IPS DF 4.7 (cell line): ENCODE measurements around the gene OR2H2.

Experiments
- DNase-seq: peaks from one replicate; pipeline ENCODE4 v3.0.0-alpha.2; 2013; ENCODE audit warnings: low spot score; ENCODE audit errors: extremely low read depth

OR2H2 gene

DNA sequence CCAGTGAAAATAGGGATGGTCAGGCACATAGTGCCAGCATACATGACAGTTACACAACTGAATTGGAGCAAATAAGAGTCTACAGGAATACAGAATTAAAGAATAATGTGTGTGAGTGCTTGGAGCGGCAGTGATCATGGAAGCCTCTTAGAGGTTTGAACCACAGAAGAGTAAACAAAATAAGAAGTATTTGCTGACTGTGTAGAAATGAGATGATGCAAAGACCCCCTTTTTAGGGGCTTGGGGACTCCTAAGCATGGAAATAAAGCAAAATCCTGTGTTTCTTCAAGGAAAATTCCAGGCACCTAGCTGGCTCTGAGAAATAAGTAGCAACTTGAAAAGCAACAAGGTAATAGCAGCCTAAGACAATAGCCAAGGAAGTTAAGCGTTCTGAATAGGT lies 6.8 kb downstream of the OR2H2 start:
- no peak for DNase-seq

DNA sequence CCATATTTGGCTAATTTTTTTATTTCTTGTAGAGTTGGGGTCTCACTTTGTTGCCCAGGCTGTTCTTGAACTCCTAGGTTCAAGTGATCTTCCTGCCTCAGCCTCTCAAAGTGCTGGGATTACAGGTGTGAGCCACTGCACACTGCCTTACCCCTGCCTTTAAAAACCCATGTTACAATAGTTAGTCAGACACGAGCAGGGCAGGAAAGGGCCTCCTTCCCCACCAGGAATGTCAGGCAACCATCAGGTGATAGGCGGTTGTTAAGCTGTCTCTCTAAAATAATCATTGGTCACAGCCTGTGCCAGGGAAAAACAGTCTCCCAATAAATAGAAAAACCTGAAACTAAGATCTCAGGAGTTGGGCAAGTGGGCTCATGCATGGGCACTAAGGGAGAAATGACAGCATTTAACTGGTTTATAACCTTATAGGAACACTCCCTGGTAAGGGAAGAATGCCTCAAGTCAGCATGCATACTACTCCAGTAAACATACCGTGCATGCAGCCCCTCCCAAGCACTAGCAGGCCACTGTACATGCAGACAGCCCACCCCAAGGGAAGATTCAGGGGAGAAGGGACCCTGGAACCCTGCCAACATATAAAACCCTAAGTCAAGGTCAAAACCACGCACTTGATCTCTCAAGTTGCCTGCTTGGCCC lies 8.4 kb downstream of the OR2H2 start:
- DNase-seq: no peak

DNA sequence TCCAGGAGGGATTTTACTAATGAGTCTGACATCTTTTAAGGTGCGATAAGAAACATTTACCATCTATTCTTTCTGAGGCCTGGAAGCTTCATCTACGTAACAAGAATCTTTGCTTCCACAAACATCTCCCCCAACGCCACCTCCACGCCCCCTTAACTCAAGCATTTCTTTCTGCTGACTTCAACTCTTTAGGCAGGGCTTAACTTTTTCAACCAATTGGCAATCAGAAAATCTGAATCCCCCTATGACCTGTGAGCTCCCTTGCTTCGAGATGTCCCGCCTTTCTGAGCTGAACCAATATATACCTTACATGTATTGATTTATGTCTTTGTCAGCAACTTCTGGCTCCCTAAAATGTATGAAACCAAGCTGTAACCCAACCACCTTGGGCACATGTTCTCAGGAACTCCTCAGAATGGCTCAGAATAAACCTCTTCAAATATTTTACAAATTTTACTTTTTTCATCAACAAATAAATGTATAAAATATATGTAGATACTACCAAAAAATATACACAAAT lies 11.5 kb downstream of the OR2H2 start:
- no peak for DNase-seq

DNA sequence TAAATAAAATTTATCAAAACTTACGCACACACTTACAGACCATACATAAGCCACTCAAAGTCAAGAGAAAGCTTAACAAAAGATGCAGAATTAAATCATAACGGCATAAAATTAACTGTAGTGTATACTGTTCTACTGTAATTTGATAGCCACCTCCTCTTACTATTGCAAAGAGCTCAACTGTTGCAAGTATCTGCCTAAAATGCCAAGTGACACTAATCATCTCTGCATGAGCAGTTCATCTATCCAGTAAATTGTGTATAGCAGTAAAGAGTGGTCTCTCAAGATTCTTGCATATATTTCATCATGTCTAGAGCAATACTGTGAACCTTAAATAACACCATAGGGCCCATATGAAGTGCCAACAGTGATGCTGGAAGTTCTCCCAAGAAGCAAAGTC lies 12.3 kb downstream of the OR2H2 start:
- no peak for DNase-seq

DNA sequence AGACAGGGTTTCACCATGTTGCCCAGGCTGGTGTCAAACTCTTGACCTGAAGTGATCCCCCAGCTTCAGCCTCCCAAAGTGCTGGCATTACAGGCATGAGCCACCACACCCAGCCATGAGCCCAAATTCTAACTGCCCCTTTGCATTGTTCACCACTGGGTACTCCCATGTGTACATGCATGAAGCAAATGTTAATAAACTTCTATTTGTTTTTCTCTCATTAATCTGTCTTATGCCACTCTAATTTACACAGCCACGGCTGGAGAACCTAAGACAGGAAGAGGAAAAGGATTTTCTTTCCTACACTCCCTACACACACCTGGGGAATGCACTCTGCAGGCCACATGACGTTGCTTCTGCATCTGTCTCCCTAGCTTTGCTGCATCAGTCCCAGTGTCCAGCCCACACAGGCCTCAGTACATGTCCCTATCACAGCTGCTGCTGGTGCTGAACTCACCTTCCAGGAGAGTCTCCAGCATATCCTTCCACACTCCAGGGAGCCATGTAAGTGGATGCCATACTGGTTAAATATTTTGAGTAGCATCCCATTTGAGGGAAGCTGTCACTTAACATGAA lies 13.3 kb downstream of the OR2H2 start:
- no peak for DNase-seq

DNA sequence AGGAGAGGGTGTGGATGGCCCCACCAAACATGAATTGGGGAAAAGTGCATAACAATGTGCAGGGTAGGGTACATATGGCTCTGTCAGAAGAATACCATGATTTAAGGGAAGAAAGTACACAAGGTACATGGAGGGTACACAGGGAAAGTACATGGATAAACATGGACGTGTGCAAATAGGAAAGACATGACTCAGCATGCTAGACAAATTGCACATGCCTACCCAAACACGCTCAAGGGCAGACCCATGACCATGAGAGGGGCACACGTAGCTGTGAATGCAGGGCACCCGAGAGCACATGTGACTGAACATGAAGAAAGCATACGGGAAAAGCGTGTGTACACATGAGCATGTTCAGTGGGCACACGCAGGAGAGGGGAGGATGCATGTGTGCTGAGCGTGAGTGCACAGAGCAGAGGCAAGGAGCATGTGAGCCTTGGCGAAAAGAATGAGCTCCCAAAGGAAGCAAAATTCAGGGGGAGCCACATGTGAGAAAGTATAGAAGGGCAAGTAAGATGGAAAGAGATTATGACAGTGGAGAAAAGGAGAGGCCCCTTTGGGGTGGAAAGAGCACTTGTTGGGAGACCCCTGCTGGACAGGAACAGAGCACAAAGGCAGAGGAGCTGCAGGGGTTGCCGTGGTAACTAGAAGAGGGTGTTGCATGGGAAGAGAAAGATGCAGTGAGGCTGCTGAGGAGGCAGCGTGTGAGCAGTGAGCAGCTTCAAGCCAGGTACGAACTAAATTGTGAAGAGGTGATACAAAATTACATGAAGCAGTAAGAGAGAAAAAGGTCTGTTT lies 17.8 kb downstream of the OR2H2 start:
- no peak for DNase-seq

DNA sequence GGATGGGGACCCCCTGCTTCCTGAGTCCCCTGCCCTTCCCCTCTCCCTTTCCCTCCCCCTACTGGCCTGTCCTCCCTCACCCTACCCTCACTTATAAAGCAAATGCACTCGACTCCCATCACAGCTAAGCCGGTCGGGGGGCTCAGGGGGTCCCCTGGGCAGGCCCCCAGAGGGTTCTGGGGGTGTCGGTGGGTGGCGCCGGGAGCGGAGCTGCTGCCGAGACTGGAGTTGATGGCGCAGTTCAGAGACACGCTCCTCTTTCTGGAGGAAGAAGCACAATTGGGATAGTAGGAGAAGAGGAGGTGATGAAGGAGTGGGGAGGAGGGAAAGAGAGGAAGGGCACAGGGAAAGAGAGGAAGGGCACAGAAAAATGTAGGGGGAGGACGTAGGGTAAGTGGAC lies 18.5 kb downstream of the OR2H2 start:
- no peak for DNase-seq

DNA sequence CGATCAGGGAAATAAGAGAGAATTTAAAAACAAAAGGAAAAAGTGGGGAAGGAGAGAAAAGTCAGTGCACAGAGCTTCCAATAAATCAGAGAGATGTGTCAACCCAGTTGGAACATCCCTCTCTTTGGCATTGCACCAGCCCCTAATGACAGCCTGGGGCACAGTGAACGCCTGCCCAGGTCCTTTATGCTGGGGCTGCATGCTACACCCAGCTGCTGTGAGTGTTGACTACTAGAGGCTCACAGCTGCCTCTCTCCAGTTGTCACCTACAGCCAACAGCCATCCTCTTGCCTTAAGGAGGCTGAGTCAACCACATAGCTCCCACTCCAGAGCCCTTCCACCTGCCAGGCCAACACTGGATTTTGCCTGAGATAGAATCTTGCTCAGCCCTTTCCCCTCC lies 19.0 kb downstream of the OR2H2 start:
- DNase-seq: no peak

DNA sequence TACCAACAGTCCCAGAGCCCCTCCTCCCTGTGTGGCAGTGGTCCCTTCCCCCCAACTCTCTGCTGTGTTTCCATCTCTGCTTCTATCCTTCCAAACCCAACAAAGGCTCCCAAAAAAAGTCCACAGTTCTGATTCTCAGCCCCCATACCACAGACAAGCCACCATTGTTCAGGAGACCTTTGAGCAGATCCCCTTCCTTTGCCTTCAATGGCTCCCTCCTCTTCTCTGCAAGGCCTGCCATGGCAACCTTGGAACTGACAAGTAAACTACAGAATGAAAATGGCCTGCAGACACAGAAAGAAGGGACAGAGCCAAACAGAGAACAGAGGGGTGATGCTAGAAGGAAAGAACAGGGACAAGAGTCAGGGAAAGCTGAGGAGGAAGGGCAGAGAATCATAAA lies 23.2 kb downstream of the OR2H2 start:
- no peak for DNase-seq

DNA sequence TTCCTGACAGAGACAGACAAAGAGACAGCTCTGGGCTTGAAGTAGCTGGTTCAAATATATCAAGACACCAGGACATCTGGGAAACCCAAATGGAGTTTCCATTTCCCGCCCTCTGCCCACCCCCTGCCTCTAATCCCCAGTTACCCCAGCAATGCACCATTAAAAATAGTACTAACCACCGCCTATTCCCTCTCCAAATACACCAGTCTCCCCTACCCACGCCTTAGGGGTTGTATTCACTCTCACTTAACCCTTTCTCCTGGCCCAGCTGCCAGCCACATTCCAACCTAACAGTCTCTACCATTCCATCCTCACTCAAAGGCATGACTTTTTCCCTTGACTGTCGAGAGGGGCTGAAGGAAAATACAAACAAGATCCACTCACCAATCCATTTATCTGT lies 25.6 kb downstream of the OR2H2 start:
- DNase-seq: no peak

DNA sequence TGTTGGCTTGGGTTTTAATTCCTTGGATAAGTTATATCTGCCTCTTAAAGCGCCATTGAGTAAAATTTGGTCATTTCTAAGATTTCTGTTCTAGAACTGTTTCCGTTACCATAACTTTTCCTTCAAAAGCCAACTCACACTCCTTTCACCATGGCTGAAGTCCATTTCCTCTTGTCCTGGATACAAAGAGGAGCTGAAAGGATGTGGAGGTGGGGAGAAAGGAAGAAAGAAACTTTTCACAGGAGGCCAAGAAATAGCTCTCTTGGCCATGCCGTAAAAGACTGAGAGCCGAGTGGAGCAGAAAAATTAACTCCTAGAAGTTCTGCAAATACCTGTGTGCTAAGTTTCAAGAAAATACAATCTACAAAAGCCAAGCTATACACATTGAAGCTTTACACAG lies 26.5 kb downstream of the OR2H2 start:
- no peak for DNase-seq

DNA sequence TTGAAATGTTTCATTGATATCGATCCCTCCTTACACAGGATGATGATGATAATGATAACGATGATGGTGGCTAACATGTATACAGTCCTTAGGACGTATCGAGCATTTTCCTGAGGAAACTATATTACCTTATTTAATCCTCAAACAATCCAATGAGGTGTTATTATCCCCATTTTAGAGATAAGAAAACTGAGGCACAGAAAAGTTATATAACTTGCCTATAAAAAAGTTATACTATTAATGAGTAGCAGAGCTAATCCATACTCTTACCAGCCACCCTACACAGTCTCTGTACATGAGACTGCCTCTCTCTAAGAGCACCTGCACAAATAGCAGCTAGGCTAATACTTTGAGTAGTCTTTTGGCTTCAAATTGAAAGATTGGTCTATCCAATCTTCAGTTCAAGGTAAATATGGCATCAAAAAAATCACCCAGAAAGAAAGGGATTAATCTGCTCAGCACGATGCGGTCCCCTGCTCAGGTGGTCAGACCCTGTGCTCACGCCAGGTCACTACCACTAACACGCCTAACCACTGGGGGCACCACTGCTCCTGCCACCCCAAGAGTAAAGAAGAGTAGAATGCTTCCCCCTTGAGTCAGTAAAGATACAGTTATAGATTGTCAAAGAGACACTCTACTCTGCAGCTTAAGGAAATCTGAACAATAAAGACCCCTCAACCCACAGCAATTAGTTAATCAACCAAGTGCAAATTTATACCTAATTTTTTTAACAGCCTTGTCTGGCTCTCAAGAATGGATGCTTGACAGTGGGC lies 33.0 kb downstream of the OR2H2 start:
- no peak for DNase-seq

DNA sequence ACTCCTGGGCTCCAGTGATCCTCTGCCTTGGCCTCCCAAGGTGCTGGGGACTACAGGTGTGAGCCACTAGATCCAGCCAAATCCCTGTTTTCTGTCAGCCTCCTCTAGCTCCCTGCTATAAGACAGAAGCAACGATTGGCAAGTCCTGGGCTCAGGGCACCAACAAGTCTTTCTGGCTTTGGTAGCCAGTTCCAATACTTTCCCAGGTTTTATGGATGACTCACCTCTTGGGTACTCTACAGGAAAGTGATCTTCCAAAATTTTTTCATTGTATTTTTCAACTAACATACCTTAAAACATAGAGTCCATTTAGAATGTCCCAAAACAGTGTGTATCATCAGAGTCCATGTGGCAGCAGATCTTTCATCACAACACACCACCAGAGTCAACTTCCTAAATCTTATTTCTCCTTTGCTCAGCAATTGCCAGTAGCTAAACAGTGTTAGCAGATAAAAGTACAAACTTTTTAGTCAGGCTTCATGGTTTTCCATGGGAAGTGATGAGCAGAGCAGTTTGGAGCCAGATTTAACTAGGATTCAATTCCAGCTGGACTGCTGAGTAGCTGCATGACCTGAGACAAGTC lies 34.7 kb downstream of the OR2H2 start:
- no peak for DNase-seq

DNA sequence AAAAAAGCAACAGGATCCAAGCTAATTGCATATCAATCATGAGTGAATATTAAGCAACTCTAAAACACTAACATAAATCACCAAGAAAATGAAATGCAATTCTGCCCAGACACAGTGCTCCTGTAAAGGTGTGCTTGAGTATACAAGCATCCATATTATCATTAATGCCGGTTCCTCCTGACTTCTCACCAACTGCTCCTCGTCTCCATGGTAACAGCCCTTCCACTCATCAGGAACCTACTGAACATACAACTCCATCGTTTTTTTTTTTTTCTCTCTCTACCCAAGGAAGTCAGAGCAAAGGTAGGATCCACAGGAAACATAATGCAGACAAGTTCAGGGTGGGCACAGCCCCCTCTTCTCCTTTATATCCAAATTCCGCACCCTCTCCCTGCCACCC lies 35.7 kb downstream of the OR2H2 start:
- DNase-seq: no peak

DNA sequence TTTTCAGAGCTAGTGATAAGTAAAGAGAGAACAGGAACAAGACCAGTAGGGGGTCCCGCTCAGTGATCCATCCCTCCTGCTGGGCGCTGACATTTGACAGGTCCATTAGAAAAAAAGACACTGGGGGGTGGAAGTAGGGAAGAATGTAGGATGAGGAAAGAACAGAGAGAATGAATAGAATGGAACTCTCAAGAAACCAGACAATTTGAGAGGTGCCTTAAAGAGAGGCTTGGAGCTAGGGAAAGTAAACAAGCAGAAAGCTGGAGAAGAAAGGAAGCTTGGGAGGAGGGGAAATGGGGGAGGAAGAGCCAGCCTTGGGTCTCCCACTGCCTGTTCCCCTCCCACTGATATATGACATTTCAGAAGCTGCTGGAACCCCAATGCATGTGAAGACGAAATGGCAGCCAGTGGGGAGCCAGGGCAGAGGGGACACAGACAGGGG lies 39.6 kb downstream of the OR2H2 start:
- DNase-seq: peak; percentile 78

DNA sequence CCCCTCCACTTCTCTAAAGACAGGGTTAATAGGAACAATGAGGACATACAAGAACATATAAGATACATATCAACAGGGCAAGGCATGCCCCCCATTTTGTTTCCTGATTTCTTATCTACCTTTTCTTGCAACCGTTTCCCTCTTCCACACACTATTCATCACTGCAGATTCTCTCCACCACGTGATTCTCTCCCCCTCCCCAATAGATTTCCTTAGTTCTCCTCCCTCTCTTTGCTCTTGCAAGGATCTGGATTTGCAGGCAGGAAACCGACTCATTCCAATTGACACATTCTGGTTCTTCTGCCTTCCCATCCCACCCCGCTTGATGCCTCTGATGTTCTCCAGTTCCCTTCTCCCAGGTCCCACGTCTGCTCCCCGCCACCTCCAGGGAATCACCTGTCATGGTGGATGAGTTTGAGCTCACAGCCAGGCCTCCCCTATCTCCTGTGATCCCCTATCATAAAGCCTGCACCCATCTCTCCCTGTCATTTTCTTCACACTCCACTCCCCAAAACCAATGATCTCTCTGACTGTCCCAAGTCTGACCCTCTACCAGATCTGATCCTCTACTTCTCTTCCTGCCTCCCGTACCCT lies 40.5 kb downstream of the OR2H2 start:
- DNase-seq: no peak

DNA sequence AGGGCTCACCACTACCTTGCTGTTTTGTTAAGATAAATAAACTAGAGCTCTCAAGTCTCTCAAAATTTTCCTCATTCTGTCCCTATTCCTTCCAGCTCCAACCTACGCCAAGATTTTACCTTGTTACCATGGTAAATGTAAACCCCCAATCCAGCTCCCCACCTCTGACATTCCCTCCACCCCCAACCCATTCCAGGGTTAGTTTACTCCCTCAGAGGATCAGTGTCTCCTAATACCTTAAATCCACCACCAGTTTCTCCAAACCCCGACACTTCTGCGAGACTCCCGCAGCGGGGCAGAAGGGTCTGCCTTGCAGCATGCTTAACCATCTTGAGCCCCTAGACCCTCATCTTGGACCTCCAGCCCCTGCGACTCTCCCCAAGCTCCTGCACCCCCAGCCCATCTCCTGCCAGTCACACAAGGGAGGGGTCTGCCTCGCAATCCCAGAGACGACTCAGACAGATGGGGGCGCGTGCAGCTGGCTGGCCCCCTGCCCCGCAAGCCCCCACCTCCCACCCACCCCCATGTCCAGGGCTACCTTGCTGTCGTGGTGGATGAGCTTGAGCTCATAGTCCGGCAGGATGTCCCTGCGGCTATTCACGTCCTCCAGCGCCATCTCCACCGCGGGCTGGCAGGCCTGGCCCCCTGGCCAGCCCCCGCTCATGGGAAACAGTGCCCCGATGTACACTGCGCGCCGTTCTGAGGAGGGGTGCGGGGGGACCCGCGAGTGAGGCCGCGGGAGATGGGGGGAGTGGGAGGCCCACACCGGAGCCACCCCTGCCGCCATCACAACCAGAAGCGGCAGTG lies 42.2 kb downstream of the OR2H2 start:
- no peak for DNase-seq

DNA sequence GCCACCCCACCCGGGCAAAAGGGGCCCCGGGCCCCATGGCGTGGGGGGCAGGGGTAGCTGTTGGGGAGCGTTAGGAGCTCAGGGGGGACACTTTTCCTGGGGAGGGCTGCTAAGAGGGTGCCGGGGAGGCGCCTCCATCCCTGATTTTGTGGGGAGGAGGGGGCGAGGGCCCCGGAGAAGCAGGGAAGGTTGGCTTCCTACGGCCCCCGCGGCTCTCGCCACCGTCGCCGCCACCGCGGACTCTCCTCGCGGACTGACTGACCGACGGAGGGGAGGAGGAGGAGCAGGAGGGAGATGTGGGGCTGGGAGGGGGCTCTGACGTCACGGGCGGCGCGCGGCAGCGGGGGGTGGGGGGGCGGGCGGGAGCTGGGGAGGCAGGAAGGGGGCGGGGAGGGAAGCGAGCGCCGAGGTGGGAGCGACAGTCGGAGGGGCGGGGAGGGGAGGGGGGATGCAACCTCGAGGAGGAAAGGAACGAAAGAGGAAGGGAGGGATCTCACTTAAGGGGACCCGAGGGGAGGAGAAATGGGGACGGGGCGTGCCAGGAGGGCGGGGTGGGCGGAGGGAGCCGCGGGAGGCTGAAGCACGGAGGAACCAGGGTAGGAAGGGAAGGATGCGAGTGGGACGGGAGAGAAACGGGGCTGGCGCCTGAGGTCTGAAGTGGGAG lies 43.0 kb downstream of the OR2H2 start:
- DNase-seq: peak; percentile 56

DNA sequence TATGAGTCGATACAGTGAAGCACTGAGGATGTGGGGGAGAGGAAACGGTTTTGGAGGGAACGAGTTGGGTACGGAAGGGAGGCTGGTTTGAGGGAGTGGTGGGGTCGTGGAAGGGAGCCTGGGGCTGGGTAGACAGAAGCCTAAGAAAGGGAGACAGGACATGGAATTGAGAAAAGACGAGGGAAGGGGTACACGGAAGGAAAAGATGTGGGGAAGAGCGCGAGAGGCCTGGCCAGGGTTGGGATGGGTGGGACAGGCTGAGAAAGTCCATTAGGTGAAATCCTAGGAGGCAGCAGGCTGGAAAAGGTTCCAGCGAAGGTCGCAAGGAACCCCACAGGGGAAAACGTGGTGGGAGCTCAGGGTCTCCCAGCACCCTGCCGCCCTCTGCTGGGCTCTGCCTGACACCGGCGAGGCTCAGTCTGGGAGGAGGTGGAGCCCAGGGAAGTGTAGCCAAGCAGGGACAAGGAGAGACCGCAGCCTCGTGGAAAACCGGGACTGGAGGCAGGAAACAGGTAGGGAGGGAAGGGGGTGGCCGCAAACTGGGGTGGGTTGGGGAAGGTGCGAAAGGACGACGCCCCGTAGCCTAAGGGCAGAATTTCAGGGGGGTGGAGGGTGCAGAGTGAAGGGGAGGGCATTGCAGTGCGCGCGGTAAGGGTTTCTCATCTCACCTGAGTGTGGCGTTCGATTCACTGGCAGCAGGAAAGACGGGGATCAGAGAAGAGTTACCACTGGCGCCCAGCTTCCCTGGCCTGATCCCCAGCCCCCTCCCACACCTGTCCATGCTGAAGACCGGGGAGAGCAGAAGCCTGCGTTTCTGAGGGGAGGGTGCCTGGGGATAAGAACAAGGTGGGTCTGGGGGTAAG lies 43.7 kb downstream of the OR2H2 start:
- peak; percentile 80 for DNase-seq
